Activated CD4-positive, alpha-beta T cell treated with anti-CD3 and anti-CD28 coated beads, Interleukin-2, amount 50 U/mL, for 16 hours (primary cell): ENCODE data around the gene RTN4R.
A peak's percentile ranks its signal among the peaks of the same experiment; 100 is the strongest.

ENCODE experiments used
- DNase-seq: peaks from one replicate; pipeline ENCODE4 v3.0.0-alpha.2; 2020

Gene RTN4R

DNA sequence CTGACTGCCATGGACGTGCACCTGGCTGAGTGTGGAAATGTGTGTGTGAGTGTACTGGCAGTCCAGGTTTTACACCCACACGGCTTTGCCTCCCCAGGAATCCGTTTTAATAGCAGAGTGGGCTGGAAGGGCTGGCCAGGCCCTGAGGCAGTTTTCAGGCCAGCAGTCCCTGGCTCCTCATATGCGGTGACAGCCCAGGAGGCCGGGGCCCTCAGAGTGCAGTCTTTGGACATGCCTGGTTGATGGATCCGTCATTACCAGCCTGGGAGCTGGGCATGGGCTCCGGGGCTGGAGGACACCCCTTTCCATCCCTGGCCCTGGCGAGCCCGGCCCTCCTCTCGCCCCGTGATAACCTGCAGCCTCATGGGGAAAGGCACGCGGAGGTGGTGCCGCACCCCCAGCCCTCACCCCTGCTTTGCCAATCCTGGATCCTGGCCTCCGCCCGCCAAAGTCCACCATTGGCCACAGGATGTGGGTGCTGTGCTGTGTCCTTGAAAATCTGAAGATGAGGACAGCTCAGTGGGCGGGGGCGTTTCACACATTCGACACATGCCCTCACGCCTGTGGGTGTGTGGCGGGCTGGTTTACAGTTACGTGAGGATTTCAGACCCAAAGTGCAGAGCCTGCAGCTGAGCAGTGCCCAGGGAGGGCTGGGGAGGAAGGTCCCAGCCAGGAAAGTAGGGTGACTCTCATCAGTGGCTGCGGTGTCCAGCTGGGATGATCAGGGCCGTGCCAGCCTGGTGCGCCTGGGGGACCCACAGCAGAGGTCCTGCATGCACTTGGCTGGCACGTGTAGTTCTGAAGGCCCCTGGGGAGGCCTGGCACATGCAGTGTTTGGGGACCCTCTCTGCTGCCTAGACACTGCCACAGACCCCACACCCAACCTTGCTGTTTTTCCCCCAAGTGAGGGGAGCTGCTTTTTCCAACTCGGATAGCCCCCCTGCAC lies 55.1 kb downstream of the RTN4R start:
- DNase-seq: no peak

DNA sequence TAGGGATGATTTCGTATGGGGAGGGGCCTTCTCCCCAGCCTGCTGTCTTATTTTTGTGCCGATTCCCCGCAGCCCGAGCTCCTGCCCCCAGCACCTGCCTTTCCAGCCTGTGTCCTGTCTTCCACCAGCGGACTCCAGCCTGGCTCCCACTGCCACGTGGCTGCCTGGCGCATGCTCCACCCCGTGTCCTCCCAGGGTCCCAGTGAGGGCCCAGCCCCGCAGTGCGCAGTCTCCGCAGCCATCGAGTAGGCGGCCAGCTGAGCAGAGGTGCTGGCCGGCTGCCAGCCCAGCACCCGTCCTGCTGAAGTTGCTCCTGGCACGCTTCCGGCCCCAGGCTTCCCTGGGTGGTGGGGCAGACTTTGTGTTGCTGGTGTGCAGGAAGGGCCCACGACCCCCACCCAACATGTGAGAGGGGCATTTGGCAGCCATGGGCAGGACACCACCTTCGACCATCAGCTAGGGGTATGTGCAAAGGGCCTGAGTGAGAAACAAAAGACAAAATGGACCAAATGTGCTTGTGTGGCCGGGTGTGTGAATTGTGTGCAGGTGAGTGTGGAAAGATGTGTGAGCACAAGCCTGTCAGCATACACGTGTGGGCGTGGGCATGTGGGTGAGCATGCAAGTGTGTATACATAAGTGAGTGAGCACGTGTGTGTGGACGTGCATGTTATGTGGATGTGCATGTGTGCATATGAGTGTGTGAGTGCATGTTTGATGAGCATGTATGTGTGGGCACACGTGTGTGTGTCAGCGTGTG lies 55.9 kb downstream of the RTN4R start:
- no peak for DNase-seq

DNA sequence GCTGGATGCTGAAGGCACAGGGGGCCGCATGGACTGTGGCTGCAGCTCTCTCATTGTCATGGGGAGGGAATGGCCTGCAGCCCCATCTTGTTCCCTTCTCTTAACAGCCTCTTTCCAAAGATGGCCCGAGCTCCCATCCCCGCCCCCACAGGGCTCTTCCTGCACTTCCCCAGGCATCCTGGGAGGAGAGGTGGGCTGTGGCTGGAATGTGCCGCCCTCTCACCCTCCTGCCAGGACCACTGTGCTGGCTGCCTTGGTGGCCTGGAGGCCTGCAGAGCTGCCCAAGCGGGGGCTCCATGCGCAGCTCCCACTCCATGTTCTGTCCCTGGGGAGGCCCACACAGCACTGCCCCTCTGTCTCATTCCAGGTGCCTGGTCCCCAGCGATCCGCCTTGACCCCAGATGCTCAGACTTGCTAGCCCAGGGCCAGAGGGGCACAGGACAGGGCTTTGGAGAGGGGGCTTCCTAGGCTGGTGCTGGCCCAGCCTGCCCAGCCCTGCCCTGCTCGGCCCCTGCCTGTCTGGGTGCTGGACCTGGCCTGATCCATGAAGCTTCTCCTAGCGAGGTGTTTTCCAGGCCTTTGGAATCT lies 56.6 kb downstream of the RTN4R start:
- no peak for DNase-seq

DNA sequence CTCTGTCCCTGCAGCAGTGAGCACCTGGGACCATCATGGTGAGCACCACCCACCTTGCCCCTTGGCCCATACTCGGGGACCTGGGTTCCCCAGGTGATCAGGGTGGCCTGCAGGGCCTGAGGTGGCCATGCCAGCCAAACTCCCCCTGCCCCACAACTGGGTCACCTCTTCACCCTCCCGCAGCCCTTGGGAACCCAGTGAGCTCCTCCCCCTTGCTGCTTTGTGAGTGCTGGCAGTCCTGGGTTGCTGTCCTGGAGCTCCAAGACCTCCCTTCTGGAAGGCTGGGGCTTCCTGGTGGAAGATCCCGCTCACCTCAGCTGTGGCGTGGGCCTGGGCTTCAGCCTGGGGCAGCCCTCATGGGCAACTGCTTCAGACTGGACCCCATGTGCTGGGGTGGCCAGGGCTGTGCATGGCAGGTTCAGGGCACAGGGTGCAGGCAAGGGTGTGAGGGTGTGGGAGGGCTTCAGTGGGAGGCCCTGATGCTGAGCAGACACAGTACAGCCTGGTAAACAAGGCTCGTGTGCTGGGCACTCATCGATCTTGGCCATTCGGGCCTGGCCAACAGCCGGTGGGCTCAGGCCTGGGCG lies 57.6 kb downstream of the RTN4R start:
- DNase-seq: no peak

DNA sequence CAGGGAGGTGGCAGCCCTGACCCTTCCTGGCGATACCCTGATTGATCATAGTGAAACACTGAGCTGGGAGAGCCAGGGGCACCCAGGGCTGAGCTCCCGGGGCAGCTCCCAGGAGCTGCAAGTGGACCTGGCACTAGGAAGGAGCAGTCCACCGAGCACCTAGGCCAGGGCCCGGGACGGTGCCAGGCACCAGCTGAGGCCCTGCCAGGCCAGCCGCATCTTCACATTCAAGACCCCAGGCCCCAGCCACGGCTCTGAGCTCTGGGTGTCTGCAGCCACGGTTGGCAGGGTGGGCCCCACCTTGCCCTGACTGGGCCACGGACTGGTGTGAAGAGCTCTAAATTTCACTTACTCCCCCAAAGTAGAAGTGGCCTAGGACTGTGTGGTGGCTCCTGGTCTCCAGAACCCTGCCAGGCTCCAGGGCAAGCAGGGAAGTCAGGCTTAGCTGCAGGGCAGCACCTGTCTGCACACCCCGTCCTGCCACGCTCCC lies 58.3 kb downstream of the RTN4R start:
- no peak for DNase-seq

DNA sequence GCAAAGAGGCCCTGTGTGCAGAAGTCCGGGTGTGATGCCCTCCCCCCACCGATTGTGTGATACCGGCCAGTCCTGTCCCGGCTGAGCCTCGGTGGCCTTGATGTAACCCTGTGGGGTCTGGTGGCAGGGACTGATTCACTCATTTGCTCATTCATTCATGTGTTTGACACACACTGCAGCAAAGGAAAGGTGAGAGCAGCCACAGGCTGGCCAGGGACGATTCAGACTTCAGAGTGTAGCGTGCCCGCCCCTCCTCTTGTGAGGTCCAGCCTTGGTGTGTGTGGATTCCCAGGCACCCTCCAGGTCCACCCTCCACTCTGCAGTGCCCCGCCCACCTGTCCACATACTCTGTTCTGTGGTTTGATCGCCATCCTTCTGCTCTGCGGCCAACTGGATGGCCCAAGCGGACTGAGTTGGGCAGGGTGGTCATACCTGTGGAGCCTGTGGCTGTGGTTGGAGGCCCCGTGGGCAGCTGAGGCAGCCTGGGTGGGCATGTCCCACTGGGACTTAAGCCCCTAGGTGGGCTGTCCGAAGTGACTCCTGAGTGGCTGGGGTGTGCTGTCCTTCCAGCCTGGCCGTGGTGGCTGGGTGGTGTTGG lies 59.3 kb downstream of the RTN4R start:
- DNase-seq: no peak

DNA sequence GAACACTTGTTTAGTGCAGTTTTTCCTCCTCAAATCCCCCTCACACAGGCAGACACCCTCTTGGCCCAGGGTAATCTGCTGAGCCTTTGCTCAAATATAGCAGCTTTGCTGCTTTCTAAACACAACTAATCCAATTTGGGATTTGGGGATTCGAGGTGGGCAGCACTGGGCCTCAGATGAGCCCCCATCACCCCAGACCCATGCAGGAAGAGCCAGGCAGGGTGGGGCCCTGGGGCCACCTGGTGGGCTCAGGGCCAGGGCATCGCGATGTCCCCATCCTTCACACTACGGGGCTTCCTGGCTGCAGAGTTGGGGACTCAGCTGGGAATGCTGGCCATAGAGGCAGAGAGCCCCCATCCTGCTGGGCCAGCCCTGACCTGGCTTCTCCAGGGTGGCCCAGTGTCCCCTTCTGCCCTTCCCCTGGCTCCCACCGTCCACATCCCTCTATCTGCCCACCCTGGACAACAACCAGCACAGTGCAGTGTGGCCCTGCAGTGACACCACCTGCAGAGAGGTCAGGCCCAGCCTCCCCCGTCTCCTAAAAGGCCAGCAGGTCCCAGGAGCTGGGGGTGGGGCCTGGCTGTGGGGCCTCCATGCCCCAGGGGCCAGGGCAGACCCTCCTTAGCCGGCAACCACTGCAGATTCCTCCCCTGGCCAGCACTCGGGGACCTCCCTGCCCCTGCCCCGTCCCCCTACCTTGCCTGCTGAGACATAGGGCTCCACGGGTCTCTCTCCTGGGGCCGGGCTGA lies 60.7 kb downstream of the RTN4R start:
- no peak for DNase-seq

DNA sequence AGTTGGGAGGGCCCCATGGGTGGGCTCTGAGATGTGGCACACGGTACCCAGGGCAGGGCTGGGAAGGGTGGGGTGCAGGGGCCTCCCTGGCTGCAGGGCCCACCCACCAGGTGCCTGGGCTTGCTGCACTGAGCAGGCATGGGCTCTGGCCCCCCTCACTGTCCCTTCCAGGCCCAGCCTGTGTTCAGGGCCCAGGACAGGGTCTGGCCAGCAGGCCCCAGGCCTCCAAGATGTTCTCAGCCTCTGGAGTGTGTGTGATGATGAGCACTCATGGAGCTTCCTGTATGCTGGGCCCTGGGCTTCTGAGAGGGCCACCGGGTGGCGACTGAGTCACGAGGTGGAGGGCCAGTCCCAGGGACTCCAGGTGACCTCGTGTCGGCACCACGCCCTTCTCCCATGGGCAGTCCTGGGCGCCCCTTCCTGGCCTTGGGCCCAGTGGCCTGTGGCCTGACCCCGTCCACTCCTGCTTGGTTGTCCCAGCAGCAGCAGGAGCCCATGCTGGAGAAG lies 61.4 kb downstream of the RTN4R start:
- DNase-seq: peak; percentile 21

DNA sequence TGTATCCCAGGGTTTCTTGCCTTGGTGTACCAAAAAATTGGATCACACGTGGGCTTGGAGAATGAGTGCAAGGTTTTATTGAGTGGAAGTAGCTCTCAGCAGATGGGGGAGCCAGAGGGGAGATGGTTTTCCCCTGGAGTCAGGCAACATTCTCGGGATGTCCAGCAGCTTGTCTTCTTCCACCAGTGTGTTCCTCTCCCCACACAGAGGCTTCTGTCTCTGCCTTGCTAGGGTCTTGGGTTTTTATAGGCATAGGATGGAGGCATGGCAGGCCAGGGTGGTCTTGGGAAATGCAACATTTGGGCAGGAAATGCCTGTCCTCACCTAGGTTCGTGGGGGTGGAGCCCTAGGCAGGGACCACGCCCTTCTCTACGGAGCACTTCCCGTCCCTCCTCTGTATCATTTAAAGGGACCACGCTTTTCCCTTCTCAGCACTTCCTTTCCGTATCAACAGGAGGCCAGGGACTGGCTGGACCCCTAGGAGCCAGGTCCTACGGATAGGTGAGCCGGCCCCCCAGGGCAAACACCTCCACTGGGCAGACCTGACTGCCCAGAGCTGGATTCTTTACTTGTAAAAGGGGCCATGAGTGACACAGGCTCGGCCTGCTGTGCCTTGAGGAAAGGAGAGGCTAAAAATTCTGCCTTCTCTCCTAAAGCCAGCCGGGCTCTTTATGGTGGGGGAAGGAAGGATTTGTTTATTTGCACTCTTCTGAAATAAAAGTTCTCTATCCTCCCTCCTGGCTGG lies 62.0 kb downstream of the RTN4R start:
- peak; percentile 80 for DNase-seq

DNA sequence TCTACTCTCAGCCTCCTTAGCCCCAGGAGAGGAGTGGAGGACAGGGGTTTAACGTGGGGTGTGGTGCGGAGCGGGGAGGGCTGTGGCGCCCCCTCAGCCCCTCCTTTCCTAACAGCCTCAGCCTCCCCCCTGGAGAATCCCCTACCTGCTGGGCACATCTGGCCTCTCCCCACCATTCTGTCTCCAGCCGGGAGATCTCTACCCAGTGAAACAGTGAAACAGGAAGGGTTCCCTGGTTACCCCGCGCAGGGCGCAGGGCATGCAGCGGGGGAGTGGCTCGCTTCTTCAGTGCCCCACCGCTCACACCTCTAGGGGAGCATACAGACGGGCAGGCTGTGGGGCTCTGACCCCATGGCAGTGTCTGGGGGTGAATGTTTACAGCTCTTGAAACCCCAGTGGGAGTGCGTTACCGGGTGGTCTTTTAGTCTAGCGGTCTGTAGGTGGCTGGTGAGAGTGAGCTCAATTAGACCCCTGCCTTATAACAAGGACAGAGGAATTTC lies 62.6 kb downstream of the RTN4R start:
- no peak for DNase-seq

DNA sequence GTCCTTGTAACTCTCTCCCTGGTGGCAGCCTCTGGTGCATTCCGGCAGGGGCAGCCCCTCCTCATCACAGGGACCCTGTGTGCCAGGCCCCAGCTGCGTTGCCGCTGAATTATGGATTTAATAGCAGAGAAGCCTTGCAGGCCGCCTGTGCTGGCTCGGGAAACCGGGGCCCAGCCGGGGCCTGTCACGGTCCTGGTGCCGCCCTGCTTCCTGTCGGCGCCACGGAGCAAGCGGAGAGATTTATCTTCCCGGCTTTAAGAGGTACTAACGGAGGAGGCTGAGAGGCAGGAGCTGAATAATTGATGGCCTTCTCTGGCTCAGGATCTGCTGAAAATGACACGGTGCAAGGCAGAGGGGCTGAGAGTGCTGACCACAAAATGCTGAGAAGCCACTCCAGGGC lies 63.3 kb downstream of the RTN4R start:
- no peak for DNase-seq

DNA sequence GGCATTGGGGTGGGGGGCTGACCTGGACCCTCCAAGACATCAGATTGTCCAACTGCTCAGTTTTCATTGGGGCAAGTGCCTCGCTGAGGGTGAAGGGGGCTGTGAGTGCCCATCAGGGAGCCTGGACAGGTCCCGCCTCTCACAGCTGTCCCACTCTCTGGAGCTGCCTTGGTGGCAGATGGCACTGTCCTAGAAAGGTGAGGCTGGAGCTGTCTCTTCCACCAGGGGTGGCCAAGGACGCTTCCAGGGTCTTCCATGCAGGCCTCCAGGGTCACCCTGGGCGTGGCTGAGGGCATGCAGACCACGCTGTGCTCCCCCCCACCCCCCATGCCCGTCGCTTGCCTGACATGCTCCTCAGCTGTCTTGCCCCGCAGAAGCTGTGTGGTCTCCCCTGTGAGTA lies 63.8 kb downstream of the RTN4R start:
- no peak for DNase-seq

DNA sequence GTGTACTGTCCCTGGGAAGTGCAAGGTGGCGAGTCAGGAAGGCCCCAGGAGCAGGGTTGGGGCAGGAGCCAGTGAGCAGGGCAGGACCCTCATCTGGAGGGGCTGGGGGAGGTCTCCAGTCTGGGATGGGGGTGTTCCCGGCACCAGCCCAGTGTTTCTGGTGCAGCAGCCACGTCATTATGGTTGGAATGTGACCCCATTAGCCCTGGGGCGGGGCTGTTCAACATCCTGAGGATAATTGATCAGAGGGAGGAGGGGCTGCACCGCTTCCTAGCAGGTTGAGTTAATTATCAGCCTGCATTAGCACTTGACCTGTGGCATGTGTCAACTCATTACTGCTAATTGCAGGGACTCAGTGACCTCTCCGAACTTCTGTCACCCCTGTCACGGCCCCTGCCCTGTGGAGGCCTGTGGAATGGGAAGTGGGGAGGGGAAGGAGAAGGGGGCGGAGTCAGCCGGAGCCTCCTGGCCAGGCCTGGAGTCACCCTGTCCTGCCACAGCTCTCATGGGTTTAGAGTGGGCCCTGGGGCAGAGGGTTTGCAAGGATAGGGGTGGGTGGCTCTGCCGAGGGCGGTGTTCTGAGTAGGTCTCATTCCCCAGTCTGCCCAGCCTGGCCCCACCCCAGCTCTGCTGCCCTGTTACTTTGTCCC lies 64.4 kb downstream of the RTN4R start:
- DNase-seq: no peak

DNA sequence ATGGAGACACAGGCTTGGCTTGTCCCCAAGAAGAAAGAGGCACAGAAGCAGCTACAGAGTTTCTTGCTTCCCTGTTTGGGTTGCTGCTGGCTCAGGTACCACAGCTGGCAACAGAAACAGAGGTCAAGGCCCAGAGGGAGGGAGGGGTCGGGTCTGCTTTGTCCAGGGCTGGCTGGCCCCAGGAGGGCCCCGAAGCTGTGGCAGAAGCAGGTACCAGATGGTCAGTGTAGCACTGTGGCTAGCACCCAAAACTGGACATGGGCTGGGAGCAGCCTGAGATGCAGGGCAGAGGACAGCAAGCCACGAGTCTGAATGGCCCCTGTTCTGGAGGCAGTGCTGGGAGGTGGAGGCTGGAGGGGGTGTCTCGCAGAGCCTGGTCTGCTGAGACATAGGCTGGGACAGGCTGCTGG lies 65.0 kb downstream of the RTN4R start:
- no peak for DNase-seq

DNA sequence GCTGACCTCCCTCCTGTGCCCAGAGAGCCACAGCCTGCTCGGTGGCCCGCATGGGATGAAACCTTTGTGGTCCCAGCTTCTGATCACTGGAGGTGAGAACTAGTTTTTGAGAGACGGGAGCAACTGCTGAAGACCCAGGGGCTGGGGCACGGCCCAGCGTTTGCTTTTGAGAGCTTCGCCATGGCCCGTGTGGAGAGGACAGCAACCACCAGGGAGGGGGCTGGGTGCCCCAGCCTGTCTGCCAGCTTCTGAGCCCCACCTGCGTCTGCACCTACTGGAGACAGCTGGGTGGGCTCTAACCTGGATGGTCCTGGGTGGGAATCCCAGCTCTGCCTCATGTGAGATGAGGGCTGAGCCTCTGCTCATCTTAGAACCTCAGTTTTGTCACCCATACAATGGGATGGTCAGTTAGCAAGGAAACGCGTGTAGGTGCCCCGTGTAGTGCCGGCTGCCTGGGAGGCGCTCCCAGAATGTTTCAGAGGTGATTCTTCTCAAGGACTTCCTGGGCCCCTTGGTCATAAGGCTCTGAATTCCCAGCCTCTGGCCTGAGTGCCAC lies 66.2 kb downstream of the RTN4R start:
- no peak for DNase-seq

DNA sequence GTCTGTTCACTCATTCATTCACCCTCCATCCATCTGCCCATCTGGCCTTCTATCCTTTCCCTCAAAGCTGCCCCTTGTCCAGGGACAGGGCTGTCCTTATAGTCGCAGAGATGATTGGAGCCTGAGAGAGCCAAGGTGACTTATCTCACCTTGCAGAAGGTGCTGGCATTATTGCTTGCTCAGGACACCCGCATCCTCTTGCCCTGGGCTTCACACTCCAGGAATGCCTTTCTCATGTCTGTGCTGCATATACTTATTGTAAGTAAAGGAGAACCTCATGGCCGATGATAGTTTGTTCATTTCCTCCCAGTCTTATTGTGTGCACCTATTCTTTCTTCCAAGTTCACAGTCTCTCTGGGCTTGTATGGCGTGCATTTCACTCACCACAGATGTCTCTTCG lies 68.2 kb downstream of the RTN4R start:
- DNase-seq: no peak

DNA sequence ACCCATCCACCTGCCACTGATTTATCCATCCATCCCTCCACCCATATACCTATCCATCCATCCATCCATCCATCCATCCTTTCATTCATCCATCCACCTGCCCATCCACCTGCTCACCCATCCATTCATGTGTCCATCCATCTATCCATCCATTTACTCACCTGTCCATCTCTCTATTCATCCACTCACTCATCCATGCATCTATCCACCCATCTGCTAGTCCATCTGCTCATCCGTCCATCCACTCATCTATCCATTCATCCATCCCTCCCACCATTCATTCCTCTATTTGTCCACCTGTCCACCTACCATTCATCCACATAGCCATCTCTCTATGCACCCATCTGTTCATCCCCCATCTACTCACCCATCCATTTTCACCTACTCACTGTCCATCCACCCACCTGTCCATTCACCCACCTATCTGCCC lies 68.7 kb downstream of the RTN4R start:
- no peak for DNase-seq

DNA sequence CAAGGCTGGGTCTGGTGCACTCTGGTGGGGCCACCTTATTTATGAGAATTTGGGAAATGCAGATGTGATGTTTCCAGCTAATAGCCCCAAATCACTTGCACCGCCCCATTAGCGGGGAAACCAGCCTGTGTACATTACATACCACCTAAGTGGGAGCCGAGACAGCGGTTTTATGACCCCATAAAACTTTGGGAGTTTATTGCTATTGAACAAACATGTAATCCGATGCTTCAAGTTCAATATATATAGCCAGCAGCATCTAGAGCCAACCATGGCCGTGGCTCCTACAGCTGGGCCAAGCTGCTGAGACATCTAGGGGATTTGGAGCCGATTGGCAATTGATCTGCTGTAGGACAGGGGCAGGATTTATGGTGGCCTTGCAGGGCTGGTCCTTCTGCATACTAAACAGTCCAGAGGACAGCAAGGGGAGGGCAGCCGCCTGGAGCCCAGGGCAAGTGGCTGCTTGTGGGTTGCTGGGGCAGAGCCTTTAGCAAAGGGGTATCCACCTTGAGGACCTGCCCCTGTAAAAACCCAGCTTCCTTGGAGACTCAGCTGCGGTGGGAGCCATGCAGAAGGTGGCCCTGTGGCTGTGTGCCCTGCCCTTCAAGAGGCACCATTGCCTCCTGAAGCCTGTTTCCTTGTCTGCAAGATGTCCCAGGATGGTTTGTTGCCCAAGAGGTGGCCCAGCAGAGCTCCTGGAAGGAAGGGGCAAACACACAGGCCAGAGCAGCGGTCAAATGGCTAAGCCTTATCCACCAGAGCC lies 69.4 kb downstream of the RTN4R start:
- DNase-seq: no peak

DNA sequence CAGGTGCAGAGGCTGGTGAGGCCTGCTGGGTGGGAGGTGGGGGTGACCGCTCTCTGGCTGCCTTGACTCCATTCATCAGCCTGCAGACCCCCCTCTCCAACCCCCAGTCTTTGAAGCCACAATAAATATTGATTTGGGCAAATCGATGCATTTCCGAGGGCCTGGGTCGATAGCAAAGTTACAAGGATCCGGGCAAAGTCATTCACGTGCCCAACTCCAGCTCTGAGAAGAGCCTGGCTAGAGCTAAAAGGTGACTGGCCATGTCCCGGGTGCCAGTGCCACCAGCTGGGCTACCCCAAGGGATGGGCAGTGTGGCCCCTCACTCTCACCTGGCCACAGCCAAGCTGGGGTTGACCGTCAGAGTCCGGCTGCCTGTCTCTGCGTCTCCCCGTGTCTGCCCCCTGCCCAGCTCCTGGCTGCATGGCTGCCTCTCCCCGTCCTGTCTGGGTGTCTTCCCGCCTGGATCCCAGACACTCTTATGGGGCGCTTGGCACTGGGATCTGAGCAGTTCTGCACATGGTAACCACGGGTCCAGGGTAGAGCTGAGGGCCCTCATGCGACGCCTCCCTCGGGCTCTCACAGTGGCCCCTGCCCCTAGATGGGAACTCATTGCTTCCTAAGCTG lies 70.6 kb downstream of the RTN4R start:
- DNase-seq: no peak
